Left lung (tissue), 10 donors: ENCODE data around the gene TGM2. TPM values are rescaled to one million over a fixed set of nuclear protein-coding genes. Genes with fewer than 3 reads are reported as not detected.
A peak's percentile ranks its signal among the peaks of the same experiment; 100 is the strongest.

ENCODE experiments used
- ATAC-seq: fragments of 200-7000 bp; cut with Tn5 transposase; one replicate; pipeline ENCODE4 v1.9.1; 2020; ENCODE audit warnings: moderate library complexity
- DNase-seq, 4 donors: peaks; one replicate each; pipeline ENCODE4 v3.0.0-alpha.2; 2013 to 2020
- H3K27ac ChIP-seq, 2 donors: fragments of 200-600 bp; sonication (generic) in 1 of 2; one replicate each; pipeline versions ENCODE4 v1.5.0 to v1.8.0; 2020 to 2021
- H3K27me3 ChIP-seq, 2 donors: fragments of 200-600 bp; sonication (generic) in 1 of 2; one replicate each; pipeline versions ENCODE4 v1.5.0 to v1.8.0; 2020 to 2021
- H3K36me3 ChIP-seq, 2 donors: fragments of 200-600 bp; sonication (generic) in 1 of 2; one replicate each; pipeline versions ENCODE4 v1.5.0 to v1.8.0; 2020 to 2021
- H3K4me1 ChIP-seq, 2 donors: fragments of 200-600 bp; one replicate each; pipeline ENCODE4 v1.8.0; 2021
- H3K4me3 ChIP-seq, 2 donors: fragments of 200-600 bp; sonication (generic) in 1 of 2; one replicate each; pipeline versions ENCODE4 v1.5.0 to v1.8.0; 2020 to 2021; ENCODE audit warnings: mild to moderate bottlenecking in 1 of 2
- H3K9me3 ChIP-seq, 2 donors: fragments of 200-600 bp; sonication (generic) in 1 of 2; one replicate each; pipeline versions ENCODE4 v1.5.0 to v1.8.0; 2020 to 2021
- intact Hi-C, 2 donors: fragments of 100-400 bp; cut with DNase I; formaldehyde crosslinking; loops; one replicate each; pipeline versions ENCODE4 v1.11.2 to v1.14.2; 2022
- polyA plus RNA-seq, 6 donors: library from polyadenylated mRNA; unstranded; fragments of 120-200 nt; gene quantifications; one replicate each; pipeline ENCODE4 v1.2.1, GENCODE V29; 2013; ENCODE audit not compliant: insufficient read length in 6 of 6
- total RNA-seq, 2 donors: library from RNA; stranded (reverse); fragmentation: NEBNext Ultra II Directional; extraction: Animal tissue kit (Norgen Biotek cat#: 25700); gene quantifications; one replicate each; pipeline ENCODE4 v1.2.1, GENCODE V29; 2021
- TF ChIP-seq, protein P1 (sequence below), 2 donors: fragments of 200-600 bp; sonication (generic) in 1 of 2; IDR thresholded peaks; one replicate each; pipeline versions ENCODE4 v1.5.0 to v1.8.0; 2021; ENCODE audit warnings: antibody characterized with exemption in 2 of 2
- donor health status: DM: no; HTN: yes; CAD: no.
- donor health status: DM: no; HTN: no; CAD: no.

The TGM2 gene
- total and polyA plus RNA-seq, 8 donors, result 89.0 to 391 (median 109) TPM

DNA sequence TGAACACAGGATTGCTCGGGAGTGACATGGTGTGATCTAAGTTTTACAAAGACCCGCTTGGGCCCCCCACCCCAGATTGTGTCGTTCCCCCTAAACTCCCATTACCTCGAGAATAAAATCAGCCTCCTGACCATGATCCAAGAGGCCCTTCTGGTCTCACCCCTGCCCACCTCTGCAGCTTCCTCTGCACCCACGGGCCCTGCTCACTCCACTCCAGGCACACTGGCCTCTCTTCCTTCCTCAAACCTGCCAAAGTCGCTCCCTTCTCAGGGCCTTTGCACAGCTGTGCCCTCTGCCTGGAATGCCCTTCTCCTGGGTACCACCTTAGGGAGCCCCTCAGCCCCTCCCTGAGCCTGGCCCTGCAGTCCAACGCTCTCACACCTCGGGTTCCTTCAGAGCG lies 17.9 kb downstream of the TGM2 start:
- H3K36me3 ChIP-seq, result peaks cover 0 to 47% of the 10 kb centered on the region in 2 donors
- H3K4me1 ChIP-seq, result peaks cover 33 to 87% of the 10 kb centered on the region in 2 donors
- TF ChIP-seq, protein P1, sequence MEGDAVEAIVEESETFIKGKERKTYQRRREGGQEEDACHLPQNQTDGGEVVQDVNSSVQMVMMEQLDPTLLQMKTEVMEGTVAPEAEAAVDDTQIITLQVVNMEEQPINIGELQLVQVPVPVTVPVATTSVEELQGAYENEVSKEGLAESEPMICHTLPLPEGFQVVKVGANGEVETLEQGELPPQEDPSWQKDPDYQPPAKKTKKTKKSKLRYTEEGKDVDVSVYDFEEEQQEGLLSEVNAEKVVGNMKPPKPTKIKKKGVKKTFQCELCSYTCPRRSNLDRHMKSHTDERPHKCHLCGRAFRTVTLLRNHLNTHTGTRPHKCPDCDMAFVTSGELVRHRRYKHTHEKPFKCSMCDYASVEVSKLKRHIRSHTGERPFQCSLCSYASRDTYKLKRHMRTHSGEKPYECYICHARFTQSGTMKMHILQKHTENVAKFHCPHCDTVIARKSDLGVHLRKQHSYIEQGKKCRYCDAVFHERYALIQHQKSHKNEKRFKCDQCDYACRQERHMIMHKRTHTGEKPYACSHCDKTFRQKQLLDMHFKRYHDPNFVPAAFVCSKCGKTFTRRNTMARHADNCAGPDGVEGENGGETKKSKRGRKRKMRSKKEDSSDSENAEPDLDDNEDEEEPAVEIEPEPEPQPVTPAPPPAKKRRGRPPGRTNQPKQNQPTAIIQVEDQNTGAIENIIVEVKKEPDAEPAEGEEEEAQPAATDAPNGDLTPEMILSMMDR (IDR thresholded peaks at IDR 0.05), result no peak
- H3K4me3 ChIP-seq, result no peak overlapping the region
- ATAC-seq (no peak), DNase-seq (no peak)
- intact Hi-C loops, result no loop called here
- H3K9me3 ChIP-seq, result no peaks in the 10 kb centered on the region
- no peaks in the 10 kb centered on the region for H3K27me3 ChIP-seq
- H3K27ac ChIP-seq, result no peak overlapping the region

DNA sequence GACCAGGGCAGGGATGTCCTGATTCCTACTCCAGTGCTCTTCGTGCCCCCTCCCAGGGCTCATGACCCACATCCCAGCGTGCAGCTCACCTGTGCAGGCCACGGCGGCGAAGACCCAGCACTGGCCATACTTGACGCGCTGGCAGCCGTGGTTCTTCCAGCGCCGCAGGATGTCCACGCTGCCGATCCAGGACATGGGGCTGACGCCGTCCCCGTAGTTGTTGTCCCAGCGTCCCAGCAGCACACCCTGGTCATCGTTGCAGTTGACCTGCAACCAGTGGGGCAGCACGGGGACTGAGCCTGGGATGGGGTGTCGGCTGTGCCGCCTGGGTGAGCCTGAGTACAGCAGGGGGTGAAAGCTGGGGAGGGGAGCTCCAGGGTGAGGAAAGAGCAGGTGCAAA lies 18.4 kb downstream of the TGM2 start:
- H3K27ac ChIP-seq, result no peak overlapping the region
- DNase-seq (no peak), ATAC-seq (no peak)
- TF ChIP-seq, protein P1 (IDR thresholded peaks at IDR 0.05), result no peak
- intact Hi-C loops, result no loop called here
- no peaks in the 10 kb centered on the region for H3K27me3 ChIP-seq
- no peaks in the 10 kb centered on the region for H3K9me3 ChIP-seq
- H3K4me3 ChIP-seq, result no peak overlapping the region
- H3K4me1 ChIP-seq, result peaks cover 28 to 81% of the 10 kb centered on the region in 2 donors
- peaks cover 0 to 47% of the 10 kb centered on the region in 2 donors for H3K36me3 ChIP-seq

DNA sequence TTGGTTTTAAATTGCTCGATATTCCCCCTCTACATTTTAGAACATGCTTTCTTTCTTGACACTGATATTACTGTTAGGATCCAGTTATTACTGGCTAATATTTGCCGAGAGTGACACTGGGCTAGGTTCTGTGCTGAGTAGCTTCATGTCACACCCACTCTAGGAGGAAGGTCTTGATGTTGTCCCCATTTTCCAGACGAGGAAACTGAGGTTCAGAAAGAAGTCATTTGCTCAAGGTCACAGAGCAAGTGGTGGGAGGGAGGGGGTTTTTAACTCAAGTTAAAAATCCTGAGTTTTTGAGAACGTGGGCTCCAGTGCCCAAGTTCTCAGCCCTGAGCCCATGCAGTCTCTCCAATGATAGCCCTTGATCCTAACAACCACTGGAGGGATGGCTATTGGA lies 18.9 kb downstream of the TGM2 start:
- TF ChIP-seq, protein P1 (IDR thresholded peaks at IDR 0.05), result no peak
- no peaks in the 10 kb centered on the region for H3K9me3 ChIP-seq
- H3K27me3 ChIP-seq, result no peaks in the 10 kb centered on the region
- intact Hi-C loops, result no loop called here
- DNase-seq (no peak), ATAC-seq (no peak)
- no peak overlapping the region for H3K4me3 ChIP-seq
- H3K27ac ChIP-seq, result no peak overlapping the region
- H3K4me1 ChIP-seq, result peaks cover 27 to 78% of the 10 kb centered on the region in 2 donors
- peaks cover 0 to 45% of the 10 kb centered on the region in 2 donors for H3K36me3 ChIP-seq

DNA sequence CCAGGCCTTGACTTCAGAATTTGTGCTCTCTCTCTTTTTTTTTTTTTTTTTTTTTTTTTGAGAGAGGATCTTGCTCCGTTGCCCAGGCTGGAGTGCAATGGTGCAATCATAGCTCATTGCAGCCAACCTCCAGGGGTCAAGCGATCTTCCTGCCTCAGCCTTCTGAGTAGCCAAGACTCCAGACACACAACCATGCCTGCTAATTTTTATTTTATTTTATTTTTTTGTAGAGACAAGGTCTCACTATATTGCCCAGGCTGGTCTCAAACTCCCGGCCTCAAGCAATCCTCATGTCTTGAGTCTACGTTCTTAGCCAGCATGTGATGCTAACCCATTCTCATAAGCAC lies 19.4 kb downstream of the TGM2 start:
- H3K9me3 ChIP-seq, result no peaks in the 10 kb centered on the region
- peaks cover 27 to 78% of the 10 kb centered on the region in 2 donors for H3K4me1 ChIP-seq

DNA sequence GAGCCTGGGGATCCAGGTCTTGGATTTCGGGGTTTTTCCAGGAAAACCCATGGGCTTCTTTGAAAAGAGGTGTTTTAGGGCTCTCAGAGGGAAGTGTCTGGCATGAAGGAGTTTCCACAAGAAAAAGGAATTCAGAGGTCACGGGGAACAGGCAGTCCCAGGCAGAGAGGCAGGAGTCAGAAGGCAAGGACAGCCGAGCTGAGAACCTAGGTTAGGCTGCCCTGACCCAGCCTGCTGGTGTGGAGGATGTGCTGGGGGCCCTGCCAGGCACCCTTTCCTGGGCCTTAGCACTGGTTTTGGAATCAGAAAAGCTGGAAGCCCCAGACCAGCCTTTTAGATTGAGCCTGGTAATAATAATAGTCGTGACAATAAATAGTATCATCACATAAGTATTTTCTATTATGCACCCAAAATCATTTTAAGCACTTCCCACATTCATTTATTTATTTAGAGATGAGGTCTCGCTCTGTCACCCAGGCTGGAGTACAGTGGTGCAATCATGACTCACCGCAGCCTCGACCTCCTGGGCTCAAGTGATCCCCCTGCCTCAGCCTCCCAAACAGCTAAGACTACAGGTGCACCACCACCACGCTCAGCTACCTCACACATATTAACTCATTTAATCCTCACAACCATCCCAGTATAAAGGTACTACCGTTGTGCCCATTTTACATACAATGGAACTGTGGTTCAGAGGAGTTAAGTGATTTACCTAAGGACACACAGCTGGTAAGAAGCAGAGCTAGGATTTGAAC lies 19.9 kb downstream of the TGM2 start:
- DNase-seq, result no peak
- TF ChIP-seq, protein P1 (IDR thresholded peaks at IDR 0.05), result no peak
- Histone ChIP-seq H3K27ac (peak overlapping the region; percentile 60 to 80), H3K36me3 (peaks cover 0 to 37% of the 10 kb centered on the region in 2 donors), H3K4me1 (peaks cover 27 to 78% of the 10 kb centered on the region in 2 donors), H3K4me3 (no peak overlapping the region), H3K9me3 (no peaks in the 10 kb centered on the region), H3K27me3 (no peaks in the 10 kb centered on the region)
- ATAC-seq, result no peak
- intact Hi-C loops, result no loop called here

More for the DNA sequence above, 19.4 kb downstream of the TGM2 start:
- no peak for ATAC-seq
- Histone ChIP-seq H3K27ac (no peak overlapping the region), H3K4me3 (no peak overlapping the region), H3K27me3 (no peaks in the 10 kb centered on the region), H3K36me3 (peaks cover 0 to 41% of the 10 kb centered on the region in 2 donors)
- no peak for DNase-seq
- intact Hi-C loops, result no loop called here
- TF ChIP-seq, protein P1 (IDR thresholded peaks at IDR 0.05), result no peak
